MM.1S (cell line): ENCODE data around the gene GJB6.

Experiments
- DNase-seq: peaks from one replicate; pipeline ENCODE4 v3.0.0-alpha.2; 2015
- H2AFZ ChIP-seq: fragments of 300-600 bp; sonication (generic); 2 replicates; pipeline ENCODE4 v1.6.0; 2016; ENCODE audit warnings: antibody characterized with exemption, low read length
- H3F3A ChIP-seq: fragments of 300-600 bp; sonication (generic); 2 replicates; pipeline ENCODE4 v1.6.1; 2016; ENCODE audit warnings: mild to moderate bottlenecking, antibody characterized with exemption, low read length, moderate library complexity, mixed read lengths; ENCODE audit not compliant: insufficient read depth
- H3K27ac ChIP-seq: fragments of 300-600 bp; sonication (generic); 2 replicates; pipeline ENCODE4 v1.5.1; 2016; ENCODE audit warnings: mild to moderate bottlenecking, low read length
- H3K27me3 ChIP-seq: fragments of 300-600 bp; sonication (generic); replicated peaks from 2 replicates; pipeline ENCODE4 v1.6.0; 2016; ENCODE audit warnings: low read length; ENCODE audit not compliant: insufficient read depth
- H3K36me3 ChIP-seq: fragments of 300-600 bp; sonication (generic); replicated peaks from 2 replicates; pipeline ENCODE4 v1.6.1; 2016; ENCODE audit warnings: mild to moderate bottlenecking, low read length, mixed read lengths; ENCODE audit not compliant: insufficient read depth
- H3K4me1 ChIP-seq: fragments of 300-600 bp; sonication (generic); 2 replicates; pipeline ENCODE4 v1.6.1; 2016; ENCODE audit warnings: low read length, mixed read lengths
- H3K4me2 ChIP-seq: fragments of 300-600 bp; sonication (generic); 2 replicates; pipeline ENCODE4 v1.6.0; 2016; ENCODE audit warnings: low read depth, low read length
- H3K4me3 ChIP-seq: fragments of 300-600 bp; sonication (generic); 2 replicates; pipeline ENCODE4 v1.5.1; 2016; ENCODE audit warnings: low read length, mixed read lengths
- H3K79me2 ChIP-seq: fragments of 300-600 bp; sonication (generic); 2 replicates; pipeline ENCODE4 v1.6.1; 2016; ENCODE audit warnings: mixed run types, low read length, mixed read lengths
- H3K9ac ChIP-seq: fragments of 300-600 bp; sonication (generic); 2 replicates; pipeline ENCODE4 v1.6.1; 2016; ENCODE audit warnings: low read length, mixed read lengths
- H3K9me2 ChIP-seq: fragments of 300-600 bp; sonication (generic); replicated peaks from 2 replicates; pipeline ENCODE4 v1.6.1; 2016; ENCODE audit warnings: mild to moderate bottlenecking, low read length, mixed read lengths; ENCODE audit not compliant: insufficient read depth
- H3K9me3 ChIP-seq: fragments of 300-600 bp; sonication (generic); replicated peaks from 2 replicates; pipeline ENCODE4 v1.6.1; 2016; ENCODE audit warnings: mild to moderate bottlenecking, low read length, mixed read lengths; ENCODE audit not compliant: insufficient read depth
- H4K20me1 ChIP-seq: fragments of 300-600 bp; sonication (generic); 2 replicates; pipeline ENCODE4 v1.6.1; 2016; ENCODE audit warnings: mild to moderate bottlenecking, low read length, moderate library complexity, mixed read lengths; ENCODE audit not compliant: insufficient read depth
- CTCF ChIP-seq: fragments of 300-600 bp; sonication (generic); IDR thresholded peaks from 2 replicates; pipeline ENCODE4 v1.5.1; 2016; ENCODE audit warnings: antibody characterized with exemption, low read length, mixed read lengths
- EZH2 ChIP-seq: fragments of 300-600 bp; sonication (generic); optimal IDR thresholded peaks from 2 replicates; pipeline ENCODE3; 2017; ENCODE audit warnings: low read depth, mild to moderate bottlenecking, antibody characterized with exemption, low read length, mixed read lengths
- EZH2phosphoT487 ChIP-seq: fragments of 300-600 bp; sonication (generic); IDR thresholded peaks from 2 replicates; pipeline ENCODE4 v1.6.1; 2018; ENCODE audit warnings: antibody characterized with exemption, low read length

Gene GJB6

GRCh38 chr13:20182231-20182846 is 49.8 kb downstream of the GJB6 start:
- H3K4me2 ChIP-seq = no peak overlapping the region
- no peak overlapping the region for H3K27ac ChIP-seq
- TF ChIP-seq CTCF (peak; percentile 59), EZH2phosphoT487 (no peak), EZH2 (no peak)
- no peak overlapping the region for H3K4me3 ChIP-seq
- H3K79me2 ChIP-seq = no peaks in the 10 kb centered on the region
- H3K9me3 ChIP-seq = no peaks in the 10 kb centered on the region
- no peaks in the 10 kb centered on the region for H4K20me1 ChIP-seq
- peak; percentile 53 for DNase-seq
- H3K27me3 ChIP-seq = no peaks in the 10 kb centered on the region
- H3K9ac ChIP-seq = no peak overlapping the region
- H3K4me1 ChIP-seq = no peaks in the 10 kb centered on the region
- no peak overlapping the region for H2AFZ ChIP-seq
- no peaks in the 10 kb centered on the region for H3F3A ChIP-seq
- H3K36me3 ChIP-seq = no peaks in the 10 kb centered on the region
- no peaks in the 10 kb centered on the region for H3K9me2 ChIP-seq

- H4K20me1 ChIP-seq = no peaks in the 10 kb centered on the region
- H3K4me1 ChIP-seq = no peaks in the 10 kb centered on the region
- no peaks in the 10 kb centered on the region for H3K79me2 ChIP-seq
- H3K9me3 ChIP-seq = no peaks in the 10 kb centered on the region
- H3K9ac ChIP-seq = no peak overlapping the region
- H3K9me2 ChIP-seq = no peaks in the 10 kb centered on the region
- no peaks in the 10 kb centered on the region for H3F3A ChIP-seq
- DNase-seq = no peak
- TF ChIP-seq CTCF = no peak
- H3K27ac ChIP-seq = no peak overlapping the region
- H3K4me2 ChIP-seq = no peak overlapping the region
- H3K4me3 ChIP-seq = no peak overlapping the region
- no peak overlapping the region for H2AFZ ChIP-seq
- no peaks in the 10 kb centered on the region for H3K36me3 ChIP-seq
- H3K27me3 ChIP-seq = no peaks in the 10 kb centered on the region
These were observed 50.9 kb downstream of the GJB6 start for GRCh38 chr13:20181188-20181587.

GRCh38 chr13:20178156-20178555 is 54.0 kb downstream of the GJB6 start:
- no peak overlapping the region for H3K27ac ChIP-seq
- H2AFZ ChIP-seq = no peak overlapping the region
- no peaks in the 10 kb centered on the region for H3K27me3 ChIP-seq

More at GRCh38 chr13:20178156-20178555, 54.0 kb downstream of the GJB6 start:
- H3K9me3 ChIP-seq = no peaks in the 10 kb centered on the region
- H3K4me1 ChIP-seq = peaks cover 14% of the 10 kb centered on the region
- no peak overlapping the region for H3K9ac ChIP-seq
- no peaks in the 10 kb centered on the region for H3K9me2 ChIP-seq
- no peaks in the 10 kb centered on the region for H3K36me3 ChIP-seq
- no peak overlapping the region for H3K4me2 ChIP-seq
- TF ChIP-seq EZH2 (no peak), EZH2phosphoT487 (no peak), CTCF (no peak)
- DNase-seq = no peak
- no peaks in the 10 kb centered on the region for H3F3A ChIP-seq
- no peak overlapping the region for H3K4me3 ChIP-seq
- H4K20me1 ChIP-seq = no peaks in the 10 kb centered on the region
- no peaks in the 10 kb centered on the region for H3K79me2 ChIP-seq
